H1 (cell line): ENCODE results near the gene NDUFAF8. TPM values are rescaled to one million over a fixed set of nuclear protein-coding genes. Genes with fewer than 3 reads are reported as not detected.

Experiments used
- CTCF ChIA-PET: fragments of 300-600 bp; sonication (Branson Sonifier 250); formaldehyde crosslinking; loops from one replicate; lab custom pipeline; 2021; ENCODE audit not compliant: partially characterized antibody; lab: Charles Lee
- POLR2A ChIA-PET: fragments of 300-600 bp; sonication (Branson Sonifier 250); formaldehyde crosslinking; loops from one replicate; lab custom pipeline; 2021; ENCODE audit warnings: inconsistent platforms; ENCODE audit not compliant: partially characterized antibody; lab: Charles Lee
- DNase-seq, 2 experiments: peaks; one replicate each; pipeline versions ENCODE4 v3.0.0 to v3.0.0-alpha.2; 2010 to 2022; ENCODE audit warnings: low spot score in 2 of 2, low read depth in 1 of 2, mixed read lengths in 1 of 2
- FAIRE-seq: peaks from 2 replicates; lab custom pipeline; 2011; peaks lifted over from hg19 to GRCh38; lab: Jason Lieb, UNC
- H2AFZ ChIP-seq: 2 replicates; pipeline ENCODE4 v1.8.1; 2012; ENCODE audit warnings: low read length, inconsistent platforms
- H2AK5ac ChIP-seq: 2 replicates; pipeline ENCODE4 v1.6.1; 2013; ENCODE audit warnings: low read depth, low read length
- H2BK120ac ChIP-seq: replicated peaks from 2 replicates; pipeline ENCODE3; 2013; ENCODE audit warnings: low read depth, low read length, inconsistent platforms
- H2BK12ac ChIP-seq: 2 replicates; pipeline ENCODE4 v1.6.1; 2013; ENCODE audit warnings: low read depth, low read length
- H2BK15ac ChIP-seq: 2 replicates; pipeline ENCODE4 v1.6.1; 2013; ENCODE audit warnings: low read length
- H2BK20ac ChIP-seq: 2 replicates; pipeline ENCODE4 v1.6.1; 2013; ENCODE audit warnings: low read length
- H2BK5ac ChIP-seq: 2 replicates; pipeline ENCODE4 v1.6.1; 2013; ENCODE audit warnings: low read depth, low read length
- H3K14ac ChIP-seq: 2 replicates; pipeline ENCODE4 v1.6.1; 2013; ENCODE audit warnings: inconsistent platforms; ENCODE audit not compliant: insufficient read length
- H3K18ac ChIP-seq: 2 replicates; pipeline ENCODE4 v1.6.1; 2013; ENCODE audit warnings: low read length; ENCODE audit errors: extremely low read depth
- H3K23ac ChIP-seq: 2 replicates; pipeline ENCODE4 v1.6.1; 2013; ENCODE audit warnings: inconsistent platforms; ENCODE audit not compliant: insufficient read length
- H3K23me2 ChIP-seq: 2 replicates; pipeline ENCODE4 v1.6.1; 2013; ENCODE audit warnings: low read depth, low read length
- H3K27ac ChIP-seq: 2 replicates; pipeline ENCODE4 v1.6.1; 2011; ENCODE audit warnings: low read depth, low read length, inconsistent platforms
- H3K27me3 ChIP-seq, 4 experiments: replicated peaks in 1 of 4; 1 replicate in 1 of 4; 2 replicates in 3 of 4; pipeline versions ENCODE4 v1.6.1 to v1.8.1; 2011 to 2013; ENCODE audit warnings: low read length in 3 of 4, mild to moderate bottlenecking in 3 of 4, inconsistent platforms in 2 of 4, mixed read lengths in 2 of 4, moderate library complexity in 1 of 4; ENCODE audit not compliant: control insufficient read depth in 3 of 4, insufficient read depth in 3 of 4; ENCODE audit errors: extremely low read depth in 1 of 4
- H3K36me3 ChIP-seq, 4 experiments: 2 replicates each; pipeline versions ENCODE4 v1.6.1 to v1.8.1; 2011 to 2013; ENCODE audit warnings: mild to moderate bottlenecking in 4 of 4, low read length in 3 of 4, moderate library complexity in 2 of 4, control low read depth in 1 of 4, inconsistent platforms in 1 of 4; ENCODE audit not compliant: insufficient read depth in 4 of 4, control insufficient read depth in 2 of 4
- H3K4ac ChIP-seq: replicated peaks from 2 replicates; pipeline ENCODE3; 2013; ENCODE audit warnings: low read length, low read depth, mixed read lengths, inconsistent platforms; ENCODE audit not compliant: insufficient read length
- H3K4me1 ChIP-seq, 4 experiments: replicated peaks in 1 of 4; 1 replicate in 1 of 4; 2 replicates in 3 of 4; pipeline versions ENCODE4 v1.6.1 to v1.8.1; 2011 to 2013; ENCODE audit warnings: low read length in 3 of 4, inconsistent platforms in 2 of 4, mixed read lengths in 1 of 4; ENCODE audit not compliant: insufficient read depth in 4 of 4, control insufficient read depth in 3 of 4
- H3K4me2 ChIP-seq, 2 experiments: 2 replicates each; pipeline versions ENCODE4 v1.6.1 to v1.8.1; 2011 to 2013; ENCODE audit warnings: low read depth in 2 of 2, low read length in 2 of 2, control low read depth in 1 of 2, inconsistent platforms in 1 of 2, mild to moderate bottlenecking in 1 of 2; ENCODE audit not compliant: insufficient read depth in 1 of 2
- H3K4me3 ChIP-seq, 4 experiments: fragments of 200-600, 300-600 bp in 1 of 4; sonication (generic), shearing (Covaris generic), sonication (Bioruptor Twin) in 1 of 4; 2 replicates each; pipeline versions ENCODE4 v1.5.1 to v1.8.1; 2011 to 2016; ENCODE audit warnings: low read length in 4 of 4, low read depth in 3 of 4, control low read depth in 2 of 4, inconsistent platforms in 2 of 4, mild to moderate bottlenecking in 2 of 4, mixed read lengths in 1 of 4, moderate library complexity in 1 of 4; ENCODE audit not compliant: insufficient read depth in 2 of 4; ENCODE audit errors: extremely low read depth in 1 of 4
- H3K56ac ChIP-seq: replicated peaks from 2 replicates; pipeline ENCODE3; 2013; ENCODE audit warnings: low read depth, mild to moderate bottlenecking, mixed read lengths, low read length, inconsistent platforms; ENCODE audit not compliant: insufficient read length
- H3K79me1 ChIP-seq: 2 replicates; pipeline ENCODE4 v1.6.1; 2013; ENCODE audit warnings: low read depth, low read length, control low read depth
- H3K79me2 ChIP-seq, 2 experiments: 2 replicates each; pipeline versions ENCODE4 v1.6.1 to v1.8.1; 2012 to 2013; ENCODE audit warnings: low read length in 2 of 2, mild to moderate bottlenecking in 2 of 2, inconsistent platforms in 1 of 2; ENCODE audit not compliant: insufficient read depth in 2 of 2, control insufficient read depth in 1 of 2
- H3K9ac ChIP-seq, 4 experiments: replicated peaks in 1 of 4; 1 replicate in 1 of 4; 2 replicates in 3 of 4; pipeline versions ENCODE4 v1.6.1 to v1.8.1; 2011 to 2013; ENCODE audit warnings: low read depth in 3 of 4, low read length in 3 of 4, control low read depth in 2 of 4, mild to moderate bottlenecking in 2 of 4, moderate library complexity in 2 of 4, inconsistent platforms in 1 of 4; ENCODE audit errors: extremely low read depth in 1 of 4
- H3K9me3 ChIP-seq, 2 experiments: 2 replicates each; pipeline versions ENCODE4 v1.6.1 to v1.8.1; 2012 to 2013; ENCODE audit warnings: mild to moderate bottlenecking in 2 of 2, moderate library complexity in 2 of 2, control low read depth in 1 of 2, inconsistent platforms in 1 of 2, low read depth in 1 of 2, low read length in 1 of 2, mixed read lengths in 1 of 2; ENCODE audit not compliant: insufficient read depth in 2 of 2
- H4K20me1 ChIP-seq, 2 experiments: replicated peaks in 1 of 2; 2 replicates each; pipeline versions ENCODE3 to v1.8.1; 2011 to 2013; ENCODE audit warnings: inconsistent platforms in 2 of 2, low read length in 2 of 2, mild to moderate bottlenecking in 1 of 2; ENCODE audit not compliant: insufficient read depth in 2 of 2, control insufficient read depth in 1 of 2
- H4K5ac ChIP-seq: 2 replicates; pipeline ENCODE4 v1.6.1; 2013; ENCODE audit warnings: low read length, low read depth, mixed read lengths, inconsistent platforms; ENCODE audit not compliant: insufficient read length
- H4K8ac ChIP-seq: 2 replicates; pipeline ENCODE4 v1.8.0; 2013; ENCODE audit warnings: mild to moderate bottlenecking, moderate library complexity, low read length, inconsistent platforms; ENCODE audit not compliant: insufficient read depth; ENCODE audit errors: extremely low read depth
- H4K91ac ChIP-seq: replicated peaks from 2 replicates; pipeline ENCODE3; 2013; ENCODE audit warnings: low read length, mixed read lengths, inconsistent platforms; ENCODE audit not compliant: insufficient read length
- CBX8 ChIP-seq: fragments of 300-800, 300-1000 bp; sonication (generic); IDR thresholded peaks from 2 replicates; pipeline ENCODE4 v1.7.1; 2016; ENCODE audit warnings: low read depth, low read length, borderline replicate concordance
- CEBPB ChIP-seq: IDR thresholded peaks from 2 replicates; pipeline ENCODE4 v1.6.1; 2012; ENCODE audit warnings: low read depth, low read length
- CHD1 ChIP-seq: IDR thresholded peaks from 2 replicates; pipeline ENCODE4 v1.6.1; 2012; ENCODE audit warnings: low read depth, low read length, improper control_type of control experiment
- EP300 ChIP-seq, 2 experiments: IDR thresholded peaks; 1 replicate in 1 of 2; 2 replicates in 1 of 2; pipeline ENCODE4 v1.6.1; 2011 to 2012; ENCODE audit warnings: low read depth in 2 of 2, low read length in 2 of 2, mild to moderate bottlenecking in 2 of 2, borderline replicate concordance in 1 of 2, inconsistent platforms in 1 of 2, moderate library complexity in 1 of 2
- GTF2F1 ChIP-seq: IDR thresholded peaks from 2 replicates; pipeline ENCODE4 v1.6.1; 2012; ENCODE audit warnings: low read depth, low read length, improper control_type of control experiment, borderline replicate concordance
- HDAC6 ChIP-seq: IDR thresholded peaks from one replicate; pipeline ENCODE4 v1.7.1; 2012; ENCODE audit warnings: low read depth, mild to moderate bottlenecking, inconsistent platforms, low read length, moderate library complexity
- JUN ChIP-seq: IDR thresholded peaks from 2 replicates; pipeline ENCODE4 v1.6.1; 2011; ENCODE audit warnings: low read depth, mild to moderate bottlenecking, improper control_type of control experiment, low read length
- KDM4A ChIP-seq: IDR thresholded peaks from one replicate; pipeline ENCODE4 v1.7.1; 2012; ENCODE audit warnings: low read depth, mild to moderate bottlenecking, moderate library complexity, low read length, inconsistent platforms; ENCODE audit not compliant: severe bottlenecking
- NANOG ChIP-seq: IDR thresholded peaks from 2 replicates; pipeline ENCODE4 v1.6.1; 2011; ENCODE audit warnings: low read length, low read depth, mild to moderate bottlenecking, inconsistent platforms; ENCODE audit not compliant: insufficient read depth, poor library complexity, severe bottlenecking
- POLR2AphosphoS5 ChIP-seq: IDR thresholded peaks from 2 replicates; pipeline ENCODE4 v1.6.1; 2011; ENCODE audit warnings: low read depth, low read length
- RBBP5 ChIP-seq: IDR thresholded peaks from 2 replicates; pipeline ENCODE4 v1.7.1; 2012; ENCODE audit warnings: low read depth, mild to moderate bottlenecking, inconsistent platforms, low read length, moderate library complexity, borderline replicate concordance
- RNF2 ChIP-seq: fragments of 200-900, 300-1000 bp; sonication (generic); IDR thresholded peaks from 2 replicates; pipeline ENCODE4 v1.7.1; 2016; ENCODE audit warnings: borderline replicate concordance, low read depth, mild to moderate bottlenecking, antibody characterized with exemption, low read length; ENCODE audit not compliant: poor library complexity, severe bottlenecking; ENCODE audit errors: missing control alignments
- SP2 ChIP-seq: IDR thresholded peaks from 2 replicates; pipeline ENCODE4 v1.6.1; 2012; ENCODE audit warnings: mild to moderate bottlenecking, low read length, inconsistent platforms
- TBP ChIP-seq: IDR thresholded peaks from 2 replicates; pipeline ENCODE4 v1.6.1; 2011; ENCODE audit warnings: low read depth, low read length, improper control_type of control experiment
- WGBS, 2 experiments: shearing (Covaris generic) in 1 of 2; methylation state at CpG; one replicate each; pipeline versions ENCODE4 v1.1.6 to v1.1.7; 2013 to 2015; ENCODE audit warnings: low lambda C conversion rate in 2 of 2, mixed read lengths in 2 of 2, inconsistent platforms in 1 of 2, low coverage in 1 of 2, missing lambda C conversion rate in 1 of 2; ENCODE audit not compliant: insufficient replicate concordance in 2 of 2, insufficient coverage in 1 of 2, insufficient read length in 1 of 2; ENCODE audit errors: extremely low coverage in 1 of 2, missing lambda C conversion rate in 1 of 2; 5-methylcytosine and 5-hydroxymethylcytosine counted together
- polyA plus RNA-seq, 7 experiments: library from polyadenylated mRNA; depleted of rRNA in 3 of 7; stranded (reverse) in 5 of 7; unstranded in 2 of 7; fragments of >200 nt in 5 of 7; fragments of 200-250 nt in 2 of 7; gene quantifications; 1 replicate in 5 of 7; 2 replicates in 1 of 7; 4 replicates in 1 of 7; pipeline versions ENCODE4 v1.2.1 to v1.2.3, GENCODE V29; 2011 to 2013; ENCODE audit warnings: missing spikeins in 2 of 7, mixed read lengths in 2 of 7
- total RNA-seq: library from RNA; stranded (reverse); fragmentation: NEBNext Ultra II Directional; extraction: Animal tissue kit (Norgen Biotek cat#: 25700); gene quantifications from 2 replicates; pipeline ENCODE4 v1.2.1, GENCODE V29; 2021

Gene NDUFAF8
- total and polyA plus RNA-seq, 2 of the 8 experiments (the other 6 are each of a cell fraction or from before 2014, with no cell fraction given) = 48.9 to 91.1 TPM

DNA sequence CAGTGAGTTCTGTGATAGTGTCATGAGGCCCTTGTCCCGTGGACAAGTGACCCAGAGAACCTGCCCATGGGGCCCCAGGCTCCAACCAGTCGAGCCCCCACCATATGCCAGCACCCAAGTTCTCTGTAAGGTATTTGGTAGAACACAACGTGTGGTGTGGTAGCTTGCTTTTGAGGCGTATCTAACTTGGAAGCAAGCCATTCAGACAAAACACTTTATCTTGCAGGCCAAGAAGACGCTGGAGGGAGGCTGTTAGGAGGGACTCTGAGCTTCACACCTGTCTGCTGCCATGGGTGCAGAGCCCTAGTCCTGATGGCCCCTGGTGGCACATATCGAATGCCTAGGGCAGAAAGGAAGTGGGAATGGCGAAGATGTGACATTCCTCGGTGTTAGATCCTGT is 1.6 kb downstream of the NDUFAF8 start:
- H3K27me3 ChIP-seq = no peaks in the 10 kb centered on the region
- peaks cover 8% of the 10 kb centered on the region; the same call in 1 of the 2 replicates for H3K23me2 ChIP-seq
- peaks cover 0 to 23% of the 10 kb centered on the region in 2 experiments; a peak in 2 of 4 replicates for H3K79me2 ChIP-seq
- H3K4me3 ChIP-seq = no peak overlapping the region
- H2BK12ac ChIP-seq = no peak overlapping the region
- H3K9ac ChIP-seq = no peak overlapping the region
- no peak overlapping the region; a peak in 1 of 4 replicates for H3K4me2 ChIP-seq
- H3K79me1 ChIP-seq = peaks cover 9% of the 10 kb centered on the region
- DNase-seq (no peak), FAIRE-seq (no peak)
- 89% methylated on average over 8 of the region's 8 CpGs; no CpG with 5 or more reads in 1 of the 2 experiments for WGBS, 2 experiments
- ChIA-PET CTCF (interaction anchor here (0.6 to 1.2 kb wide), 5 partner anchors 43 to 252 kb away, joined by 3 to 5 read pairs (median 3); no protein-coding TSS in a partner anchor), POLR2A (interaction anchor here (0.5 to 0.8 kb wide), 3 partner anchors 8 to 430 kb away, joined by 3 to 5 read pairs (median 4); no protein-coding TSS in a partner anchor)
- H2BK15ac ChIP-seq = no peak overlapping the region
- no peak overlapping the region for H2AFZ ChIP-seq
- no peak overlapping the region for H2AK5ac ChIP-seq
- no peak overlapping the region for H4K91ac ChIP-seq
- H3K4me1 ChIP-seq = peaks cover 0 to 12% (median 9%) of the 10 kb centered on the region in 4 experiments; a peak in 5 of 7 replicates
- H2BK5ac ChIP-seq = no peak overlapping the region
- no peaks in the 10 kb centered on the region; a peak in 1 of 8 replicates for H3K36me3 ChIP-seq
- no peaks in the 10 kb centered on the region for H3K9me3 ChIP-seq
- H4K5ac ChIP-seq = no peak overlapping the region
- H3K4ac ChIP-seq = no peak overlapping the region
- no peak overlapping the region for H3K56ac ChIP-seq
- no peak overlapping the region for H3K18ac ChIP-seq
- H3K14ac ChIP-seq = no peak overlapping the region
- no peak overlapping the region for H2BK20ac ChIP-seq
- peaks cover 14 to 22% of the 10 kb centered on the region in 2 experiments for H4K20me1 ChIP-seq
- H3K23ac ChIP-seq = no peak overlapping the region
- no peak overlapping the region for H4K8ac ChIP-seq
- no peak overlapping the region for H2BK120ac ChIP-seq
- no peak overlapping the region for H3K27ac ChIP-seq
- TF ChIP-seq RNF2 (no peak), NANOG (no peak), KDM4A (no peak), CBX8 (no peak), TBP (no peak), GTF2F1 (no peak), RBBP5 (no peak), HDAC6 (no peak), POLR2AphosphoS5 (no peak), CHD1 (no peak), JUN (no peak), CEBPB (no peak), EP300 (IDR thresholded peaks at IDR 0.05; ENCODE audit: borderline replicate concordance in 1 of 2, low read depth in 2 of 2, low read length in 2 of 2) (no peak), SP2 (no peak)
